ENCODE measurements around the gene GPC3.

- TF ChIP-seq POLR2A (IDR thresholded peaks at IDR 0.05; ENCODE audit: low read depth, low read length) (no peak), POLR2AphosphoS5 (IDR thresholded peaks at IDR 0.05; ENCODE audit: low read depth, low read length) (no peak)
Measured at GRCh38 chrX:133852837-133853356, 132.5 kb downstream of the GPC3 start.
